GM12878 (cell line): ENCODE results near the gene CFAP97D2. TPM values are rescaled to one million over a fixed set of nuclear protein-coding genes. Genes with fewer than 3 reads are reported as not detected.
A peak's percentile ranks its signal among the peaks of the same experiment; 100 is the strongest.
"Not testable (repeated sequence)": the region's sequence is repeated elsewhere in the genome, so short reads cannot be mapped to it uniquely, and the experiment has no call there.

ENCODE experiments used
- ATAC-seq: fragments of 200-7000 bp; cut with Tn5 transposase; 3 replicates; pipeline ENCODE4 v1.9.1; 2020; ENCODE audit warnings: mild to moderate bottlenecking, moderate library complexity
- BruUV-seq: library from RNA; stranded (reverse); fragments of 400-500 nt; replicated peaks from 2 replicates; lab custom pipeline; 2021; lab: Mats Ljungman, UMichigan
- CTCF ChIA-PET: fragments of 300-600 bp; sonication (Branson Sonifier 250); formaldehyde crosslinking; extraction: SDS; loops from one replicate; lab custom pipeline; 2021; ENCODE audit warnings: inconsistent platforms; lab: Yijun Ruan, JAX
- POLR2A ChIA-PET: fragments of 350-600 bp; formaldehyde crosslinking; extraction: SDS; loops from one replicate; lab custom pipeline; 2021; ENCODE audit warnings: inconsistent platforms; lab: Charles Lee
- RAD21 ChIA-PET: fragments of 300-600 bp; sonication (Branson Sonifier 250); formaldehyde crosslinking; loops from one replicate; lab custom pipeline; 2023; ENCODE audit warnings: antibody characterized with exemption; ENCODE audit not compliant: unreplicated experiment; lab: Charles Lee
- SMC1A ChIA-PET: fragments of 300-600 bp; sonication (Branson Sonifier 250); formaldehyde crosslinking; loops from one replicate; lab custom pipeline; 2023; ENCODE audit not compliant: unreplicated experiment, uncharacterized antibody; lab: Charles Lee
- DNase-seq: peaks from one replicate; pipeline ENCODE4 v3.0.0-alpha.2; 2011; ENCODE audit warnings: low read depth, low spot score
- FAIRE-seq: peaks from 3 replicates; lab custom pipeline; 2011; peaks lifted over from hg19 to GRCh38; lab: Jason Lieb, UNC
- H2AFZ ChIP-seq: 2 replicates; pipeline ENCODE4 v1.6.0; 2011; ENCODE audit warnings: low read depth, low read length, control low read depth; ENCODE audit not compliant: control insufficient read depth
- H3K27ac ChIP-seq: 2 replicates; pipeline ENCODE4 v1.5.1; 2011; ENCODE audit warnings: control low read depth; ENCODE audit not compliant: control insufficient read depth, insufficient read depth
- H3K27me3 ChIP-seq, 2 experiments: replicated peaks in 1 of 2; 2 replicates each; pipeline versions ENCODE4 v1.6.0 to v1.6.1; 2011; ENCODE audit warnings: low read length in 1 of 2; ENCODE audit not compliant: control insufficient read depth in 2 of 2, insufficient read depth in 2 of 2
- H3K36me3 ChIP-seq, 2 experiments: 2 replicates each; pipeline ENCODE4 v1.5.1; 2011; ENCODE audit warnings: low read length in 1 of 2; ENCODE audit not compliant: control insufficient read depth in 2 of 2, insufficient read depth in 2 of 2
- H3K4me1 ChIP-seq: 2 replicates; pipeline ENCODE4 v1.6.1; 2011; ENCODE audit warnings: mild to moderate bottlenecking, low read length, moderate library complexity, mixed read lengths; ENCODE audit not compliant: control insufficient read depth, insufficient read depth
- H3K4me2 ChIP-seq: 2 replicates; pipeline ENCODE4 v1.6.0; 2011; ENCODE audit warnings: control low read depth; ENCODE audit not compliant: control insufficient read depth, insufficient read depth
- H3K4me3 ChIP-seq: fragments of 200-600 bp; sonication (generic); 2 replicates; pipeline ENCODE4 v1.5.1; 2016
- H3K79me2 ChIP-seq: 2 replicates; pipeline ENCODE4 v1.6.0; 2011; ENCODE audit warnings: low read length; ENCODE audit not compliant: control insufficient read depth, insufficient read depth
- H3K9ac ChIP-seq: 2 replicates; pipeline ENCODE4 v1.8.0; 2011; ENCODE audit warnings: low read length, control low read depth, mixed read lengths; ENCODE audit not compliant: control insufficient read depth, insufficient read depth
- H3K9me3 ChIP-seq: replicated peaks from 3 replicates; pipeline ENCODE4 v1.5.1; 2011; ENCODE audit warnings: mild to moderate bottlenecking, low read length; ENCODE audit not compliant: control insufficient read depth, insufficient read depth
- H4K20me1 ChIP-seq: 2 replicates; pipeline ENCODE4 v1.6.0; 2011; ENCODE audit not compliant: control insufficient read depth, insufficient read depth
- BHLHE40 ChIP-seq, 2 experiments: fragments of 450-650 bp in 1 of 2; IDR thresholded peaks; 2 replicates each; pipeline ENCODE4 v1.6.1; 2011 to 2017; ENCODE audit warnings: low read depth in 2 of 2, borderline replicate concordance in 1 of 2, improper control_type of control experiment in 1 of 2, low read length in 1 of 2, mild to moderate bottlenecking in 1 of 2
- DPF2 ChIP-seq: fragments of 450-650 bp; IDR thresholded peaks from 2 replicates; pipeline ENCODE4 v1.6.1; 2017; ENCODE audit warnings: mild to moderate bottlenecking
- FOS ChIP-seq: IDR thresholded peaks from 3 replicates; pipeline ENCODE4 v1.6.1; 2011; ENCODE audit warnings: borderline replicate concordance; ENCODE audit not compliant: insufficient read length; ENCODE audit errors: extremely low read depth
- HCFC1 ChIP-seq: fragments of 150-350 bp; IDR thresholded peaks from 2 replicates; pipeline ENCODE4 v1.6.1; 2014; ENCODE audit warnings: low read length
- HDAC6 ChIP-seq: fragments of 200-600 bp; sonication (generic); IDR thresholded peaks from one replicate; pipeline ENCODE4 v1.8.0; 2017; ENCODE audit warnings: antibody characterized with exemption; ENCODE audit not compliant: unreplicated experiment
- IKZF1 ChIP-seq: fragments of 450-650 bp; conservative IDR thresholded peaks from 2 replicates; pipeline ENCODE4 v1.6.1; 2017; ENCODE audit warnings: antibody characterized with exemption, mild to moderate bottlenecking
- JUND ChIP-seq: IDR thresholded peaks from 2 replicates; pipeline ENCODE4 v1.6.1; 2012; ENCODE audit warnings: low read depth, mild to moderate bottlenecking, low read length, improper control_type of control experiment, moderate library complexity
- MYB ChIP-seq: fragments of 150-350 bp; IDR thresholded peaks from 2 replicates; pipeline ENCODE4 v1.6.1; 2014; ENCODE audit warnings: mild to moderate bottlenecking, low read depth, low read length, borderline replicate concordance
- NBN ChIP-seq: fragments of 450-650 bp; IDR thresholded peaks from 2 replicates; pipeline ENCODE4 v1.6.1; 2016
- POU2F2 ChIP-seq: IDR thresholded peaks from 3 replicates; pipeline ENCODE4 v1.6.1; 2011; ENCODE audit warnings: low read depth, mild to moderate bottlenecking, low read length, borderline replicate concordance
- RUNX3 ChIP-seq: IDR thresholded peaks from 2 replicates; pipeline ENCODE4 v1.6.1; 2012; ENCODE audit warnings: low read length, inconsistent platforms
- SIX5 ChIP-seq: IDR thresholded peaks from 2 replicates; pipeline ENCODE4 v1.6.1; 2011; ENCODE audit warnings: mild to moderate bottlenecking, low read depth, low read length, moderate library complexity; ENCODE audit not compliant: severe bottlenecking
- SMC3 ChIP-seq: IDR thresholded peaks from 2 replicates; pipeline ENCODE4 v1.6.1; 2011; ENCODE audit warnings: low read length, improper control_type of control experiment, borderline replicate concordance
- SPI1 ChIP-seq: IDR thresholded peaks from 2 replicates; pipeline ENCODE4 v1.6.1; 2011; ENCODE audit warnings: low read depth, mild to moderate bottlenecking, low read length, moderate library complexity, borderline replicate concordance; ENCODE audit not compliant: insufficient read depth
- TBL1XR1 ChIP-seq: IDR thresholded peaks from 2 replicates; pipeline ENCODE4 v1.6.1; 2012; ENCODE audit warnings: low read depth, low read length, improper control_type of control experiment
- WGBS: methylation state at CpG from one replicate; pipeline ENCODE4 v1.1.6; 2016; ENCODE audit warnings: low lambda C conversion rate; ENCODE audit not compliant: insufficient replicate concordance, insufficient coverage; ENCODE audit errors: missing lambda C conversion rate; 5-methylcytosine and 5-hydroxymethylcytosine counted together
- in situ Hi-C: fragments of 300-500 bp; cut with MboI; formaldehyde crosslinking; loops from 9 replicates; pipeline ENCODE4 v1.14.3; 2018; ENCODE audit warnings: mixed read lengths
- intact Hi-C: fragments of 100-400 bp; cut with micrococcal nuclease; formaldehyde crosslinking; loops from one replicate; pipeline ENCODE4 v1.14.2; 2022; ENCODE audit not compliant: unreplicated experiment
- polyA plus RNA-seq, 11 experiments: library from polyadenylated mRNA; depleted of rRNA in 4 of 11; unstranded in 6 of 11; stranded (reverse) in 5 of 11; fragments of >200 nt; fragmentation: Nextera tagmentation in 4 of 11; fragmentation: Illumina TruSeq in 1 of 11; extraction: Ambion mirVana in 4 of 11; extraction: Trizol in 1 of 11; gene quantifications; 1 replicate in 1 of 11; 2 replicates in 10 of 11; pipeline versions ENCODE4 v1.2.1 to v1.2.3, GENCODE V29; 2011 to 2016; ENCODE audit warnings: inconsistent platforms in 2 of 11, missing spikeins in 2 of 11, low read depth in 1 of 11
- total RNA-seq, 4 experiments: library from RNA; depleted of rRNA in 3 of 4; stranded (reverse); fragments of >200 nt in 3 of 4; fragmentation: Illumina TruSeq in 1 of 4; extraction: Trizol in 1 of 4; gene quantifications; 2 replicates each; pipeline versions ENCODE4 v1.2.1 to v1.2.3, GENCODE V29; 2013 to 2021
- TF ChIP-seq, protein P1 (sequence below): IDR thresholded peaks from 2 replicates; pipeline ENCODE4 v1.6.1; 2012; ENCODE audit warnings: low read depth, low read length, improper control_type of control experiment

CFAP97D2 gene
- total and polyA plus RNA-seq, 10 of the 15 experiments (the other 5 are each of a cell fraction or from before 2014, with no cell fraction given), result not detected

DNA sequence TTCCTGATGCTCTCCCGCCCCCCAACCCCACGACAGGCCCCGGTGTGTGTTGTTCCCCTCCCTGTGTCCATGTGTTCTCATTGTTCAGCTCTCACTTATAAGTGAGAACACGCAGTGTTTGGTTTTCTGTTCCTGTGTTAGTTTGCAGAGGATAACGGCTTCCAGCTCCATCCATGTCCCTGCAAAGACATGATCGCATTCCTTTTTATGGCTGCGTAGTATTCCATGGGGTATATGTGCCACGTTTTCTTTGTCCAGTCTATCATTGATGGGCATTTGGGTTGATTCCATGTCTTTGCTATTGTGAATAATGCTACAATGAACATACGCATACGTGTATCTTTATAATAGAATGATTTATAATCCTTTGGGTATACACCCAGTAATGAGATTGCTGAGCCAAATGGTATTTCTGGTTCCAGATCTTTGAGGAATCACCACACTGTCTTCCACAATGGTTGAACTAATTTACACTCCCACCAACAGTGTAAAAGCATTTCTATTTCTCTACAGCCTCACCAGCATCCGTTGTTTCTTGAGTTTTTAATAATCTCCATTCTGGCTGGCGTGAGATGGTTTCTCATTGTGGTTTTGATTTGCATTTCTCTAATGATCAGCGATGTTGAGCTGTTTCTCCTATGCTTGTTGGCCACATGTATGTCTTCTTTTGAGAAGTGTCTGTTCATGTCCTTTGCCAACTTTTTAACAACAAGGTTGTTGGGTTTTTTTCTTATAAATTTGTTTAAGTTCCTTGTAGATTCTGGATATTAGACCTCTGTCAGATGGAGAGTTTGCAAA, 20.0 kb upstream of the CFAP97D2 start:
- peaks cover 10% of the 10 kb centered on the region for H3K4me1 ChIP-seq
- not testable (repeated sequence) for H3K4me2 ChIP-seq, BruUV-seq, H3K36me3 ChIP-seq
- TF ChIP-seq POU2F2, result peak; percentile 87; the same call in 2 of the 3 replicates
- TF ChIP-seq RUNX3, result peak; percentile 53
- TF ChIP-seq, all 136 proteins: peak for 2; not testable (repeated sequence) for 134
- CTCF ChIA-PET, DNase-seq, FAIRE-seq, H4K20me1 ChIP-seq, H3K4me3 ChIP-seq, H3K27me3 ChIP-seq, intact Hi-C loops, H3K27ac ChIP-seq, in situ Hi-C loops, RAD21 ChIA-PET, H3K79me2 ChIP-seq, H2AFZ ChIP-seq, H3K9ac ChIP-seq, POLR2A ChIA-PET, H3K9me3 ChIP-seq: not testable (repeated sequence)
- SMC1A ChIA-PET, result interaction anchor here (1.4 kb wide), 1 partner anchor 19 kb away, joined by 4 read pairs; no protein-coding TSS in a partner anchor
- peak; percentile 41 for ATAC-seq
- 64% methylated on average over 13 of the region's 13 CpGs for WGBS

DNA sequence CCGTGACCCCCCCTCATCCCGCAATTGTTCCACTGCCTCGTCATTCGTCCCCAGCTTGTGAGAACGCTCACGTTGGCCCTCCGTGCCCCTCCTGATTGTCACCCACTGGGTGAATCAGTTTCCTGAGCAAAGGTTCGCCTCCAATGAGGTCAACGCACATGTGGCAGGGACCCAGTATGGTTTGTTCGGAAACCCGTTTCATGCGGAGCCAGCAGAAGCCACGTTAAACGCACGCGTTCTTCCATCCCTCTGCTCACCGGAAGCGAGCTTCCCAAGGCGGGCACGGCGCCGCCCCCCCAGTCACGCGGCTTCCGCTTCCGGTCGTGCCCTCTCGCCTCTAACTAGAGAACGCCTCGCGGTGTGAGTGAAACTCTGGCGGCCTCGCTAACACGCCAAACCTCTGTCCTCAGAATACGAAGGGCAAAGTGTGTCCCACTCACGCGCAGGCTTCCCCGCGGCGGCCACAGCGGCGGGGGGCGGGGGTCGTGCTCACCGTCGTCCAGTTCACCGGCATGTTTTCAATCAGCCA, 18.0 kb upstream of the CFAP97D2 start:
- peaks cover 0 to 4% of the 10 kb centered on the region in 2 experiments; a peak in 2 of 4 replicates for H3K27me3 ChIP-seq
- POLR2A ChIA-PET, result no interaction called here
- peaks cover 5% of the 10 kb centered on the region; the same call in 1 of the 3 replicates for H3K9me3 ChIP-seq
- H4K20me1 ChIP-seq, result no peaks in the 10 kb centered on the region
- H3K36me3 ChIP-seq, result no peaks in the 10 kb centered on the region
- BruUV-seq, result no TSS peak
- no peak overlapping the region for H3K4me3 ChIP-seq
- ATAC-seq (no peak), FAIRE-seq (no peak), DNase-seq (no peak)
- WGBS, result 92% methylated on average over 29 of the region's 47 CpGs
- RAD21 ChIA-PET, result no interaction called here
- no peak overlapping the region for H2AFZ ChIP-seq
- H3K79me2 ChIP-seq, result no peaks in the 10 kb centered on the region
- no peak overlapping the region for H3K27ac ChIP-seq
- intact Hi-C loops, result no loop called here
- H3K4me2 ChIP-seq, result no peak overlapping the region
- CTCF ChIA-PET, result interaction anchor here (1.1 to 1.4 kb wide), 2 partner anchors 8 to 47 kb away, joined by 3 read pairs; no protein-coding TSS in a partner anchor
- SMC1A ChIA-PET, result interaction anchor here (1.4 kb wide), 1 partner anchor 16 kb away, joined by 3 read pairs; no protein-coding TSS in a partner anchor
- in situ Hi-C loops, result no loop called here
- peaks cover 10% of the 10 kb centered on the region for H3K4me1 ChIP-seq
- H3K9ac ChIP-seq, result no peak overlapping the region
- TF ChIP-seq IKZF1 (no peak), HCFC1 (no peak), HDAC6 (no peak), SMC3 (no peak), SPI1 (no peak), NBN (no peak), JUND (no peak), DPF2 (no peak), MYB (no peak), BHLHE40 (IDR thresholded peaks at IDR 0.05; ENCODE audit: borderline replicate concordance in 1 of 2, low read depth in 2 of 2, low read length in 1 of 2) (no peak), TBL1XR1 (no peak), SIX5 (no peak), FOS (no peak)
- TF ChIP-seq, protein P1, sequence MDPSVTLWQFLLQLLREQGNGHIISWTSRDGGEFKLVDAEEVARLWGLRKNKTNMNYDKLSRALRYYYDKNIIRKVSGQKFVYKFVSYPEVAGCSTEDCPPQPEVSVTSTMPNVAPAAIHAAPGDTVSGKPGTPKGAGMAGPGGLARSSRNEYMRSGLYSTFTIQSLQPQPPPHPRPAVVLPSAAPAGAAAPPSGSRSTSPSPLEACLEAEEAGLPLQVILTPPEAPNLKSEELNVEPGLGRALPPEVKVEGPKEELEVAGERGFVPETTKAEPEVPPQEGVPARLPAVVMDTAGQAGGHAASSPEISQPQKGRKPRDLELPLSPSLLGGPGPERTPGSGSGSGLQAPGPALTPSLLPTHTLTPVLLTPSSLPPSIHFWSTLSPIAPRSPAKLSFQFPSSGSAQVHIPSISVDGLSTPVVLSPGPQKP, result no peak
